Left forelimb (tissue), 1 donor: ENCODE data around the gene ALDH1A3.

Source experiments
- DNase-seq: peaks from one replicate; pipeline ENCODE4 v3.0.0-alpha.2; 2018; ENCODE audit warnings: low spot score

Gene ALDH1A3

GRCh38 chr15:100925480-100925879 is 45.8 kb downstream of the ALDH1A3 start:
- DNase-seq: no peak

GRCh38 chr15:100926258-100926657 is 46.6 kb downstream of the ALDH1A3 start:
- no peak for DNase-seq

DNA sequence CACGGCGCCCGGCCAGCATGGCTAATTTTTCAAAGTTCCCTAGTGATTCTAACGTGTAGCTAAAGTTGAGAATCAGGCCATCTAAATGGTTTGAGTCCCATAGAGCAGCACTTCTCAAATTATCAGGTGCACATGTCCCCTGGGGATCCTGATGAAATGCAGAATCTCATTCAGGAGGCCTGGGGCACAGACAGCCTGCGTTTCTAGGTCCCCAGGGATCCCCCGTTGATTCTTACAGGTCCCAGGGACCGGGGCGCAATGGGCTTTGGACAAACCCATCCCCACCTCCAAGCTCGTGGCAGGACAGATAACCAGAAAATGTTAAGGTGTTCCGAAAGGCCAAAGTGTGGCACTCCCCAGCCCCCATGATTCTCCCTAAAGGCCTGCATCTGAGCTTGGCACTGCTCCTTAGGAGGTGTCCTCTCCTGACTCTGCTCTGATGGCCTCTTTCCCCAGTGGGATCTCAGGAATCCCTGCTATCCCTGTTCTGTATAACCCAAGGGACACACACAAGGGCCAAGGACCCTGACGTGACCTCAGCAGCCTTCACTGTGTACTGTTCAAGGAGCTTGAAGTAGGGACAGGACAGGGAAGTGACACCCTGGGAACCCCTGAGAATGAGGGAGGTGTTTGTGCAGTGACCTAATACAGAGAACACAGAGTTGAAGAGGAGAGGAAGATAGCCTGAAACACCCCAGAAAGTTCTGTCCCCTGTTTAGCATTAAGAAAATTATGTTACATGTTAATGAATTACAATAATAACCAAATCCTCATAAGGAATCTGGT is 47.5 kb downstream of the ALDH1A3 start:
- DNase-seq: no peak

- DNase-seq: no peak
Measured at GRCh38 chr15:100928632-100929280, 49.1 kb downstream of the ALDH1A3 start.

DNA sequence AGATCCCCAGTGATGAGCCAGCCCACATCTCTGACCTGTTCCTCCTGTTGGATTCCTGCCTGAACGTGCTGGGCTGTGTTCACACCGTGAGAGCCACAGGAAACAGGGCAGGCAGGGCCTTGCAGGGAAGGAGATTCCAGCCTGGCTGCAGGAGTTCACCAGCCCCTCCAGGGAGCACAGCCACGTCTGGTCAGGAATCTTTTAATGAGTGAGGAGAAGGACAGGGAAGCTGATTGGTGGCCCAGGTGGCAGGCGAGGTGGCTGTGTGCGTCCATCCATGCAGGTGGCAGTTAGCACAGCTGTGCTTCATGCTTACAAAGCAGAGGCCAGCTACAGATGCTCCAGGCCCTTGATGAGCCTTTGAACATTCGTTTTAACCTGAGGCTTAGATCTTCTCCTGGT is 50.0 kb downstream of the ALDH1A3 start:
- DNase-seq: no peak

- DNase-seq: no peak
Measured at GRCh38 chr15:100930306-100930848, 50.7 kb downstream of the ALDH1A3 start.

DNA sequence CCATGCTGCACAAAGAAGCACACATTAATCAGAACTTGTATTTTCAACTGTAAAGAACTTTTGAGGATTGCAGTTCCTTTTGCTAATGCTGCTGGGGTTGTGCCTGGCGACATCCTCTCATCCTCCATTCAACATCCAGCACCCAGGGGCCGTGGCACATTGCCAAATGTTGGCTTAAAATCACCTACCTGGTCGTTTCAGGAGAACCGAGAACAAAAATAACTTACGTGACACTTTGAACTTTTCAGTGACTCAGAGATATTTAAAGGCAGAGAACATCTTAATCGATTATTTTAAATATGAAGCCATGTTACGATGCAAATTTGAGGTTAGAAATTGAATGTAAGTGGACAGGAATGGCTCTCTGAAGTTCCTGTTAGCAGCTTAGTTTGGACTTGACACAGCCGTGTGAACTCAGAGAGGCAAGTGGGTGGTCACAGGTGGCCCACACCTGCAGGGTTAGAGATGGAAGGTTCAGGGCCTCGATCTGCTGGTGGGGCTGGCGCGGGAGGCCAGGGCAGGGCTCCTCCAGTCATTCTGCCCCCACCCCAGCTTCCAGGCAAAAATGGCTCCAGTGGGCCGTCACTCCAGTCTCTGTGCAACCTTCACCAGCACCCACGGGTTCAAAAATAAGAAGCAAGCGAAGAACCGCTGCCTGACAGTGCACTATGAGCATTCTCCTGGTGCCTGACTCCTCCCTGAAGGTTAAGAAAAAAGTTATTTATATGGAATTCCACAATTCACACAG is 51.7 kb downstream of the ALDH1A3 start:
- no peak for DNase-seq

DNA sequence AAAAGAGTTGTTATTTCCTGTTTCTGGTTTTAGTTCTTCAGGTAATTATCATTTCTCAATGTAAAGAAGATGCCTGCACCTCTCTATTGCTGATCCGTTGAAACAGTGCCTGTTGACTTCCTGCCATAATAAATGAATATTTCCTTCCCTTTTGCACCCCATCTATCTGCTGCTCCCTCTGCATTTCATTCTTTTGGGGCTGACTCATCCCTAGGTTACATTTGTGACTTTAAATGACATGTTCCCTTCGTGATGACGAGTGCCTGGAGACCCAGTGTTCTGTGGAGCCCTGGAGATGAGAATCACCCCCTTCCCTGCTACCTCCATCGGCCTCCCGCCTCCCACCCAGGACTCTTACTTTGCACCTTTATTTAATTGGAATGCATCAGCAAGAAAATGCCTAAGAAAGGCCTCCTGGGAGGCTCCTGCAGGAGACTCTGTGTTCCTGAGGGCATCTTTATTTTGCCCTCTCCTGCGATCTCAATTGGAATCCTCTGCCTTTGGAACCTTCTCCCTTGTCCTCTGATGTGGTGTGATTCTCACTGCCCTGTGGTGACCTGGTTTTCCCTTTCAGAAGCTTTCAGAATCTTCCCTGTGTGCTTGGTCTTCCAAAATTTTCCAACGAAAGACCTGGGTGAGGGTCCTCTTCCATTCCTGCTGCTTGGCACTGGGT is 53.2 kb downstream of the ALDH1A3 start:
- DNase-seq: no peak

- no peak for DNase-seq
Measured at GRCh38 chr15:100934166-100934565, 54.5 kb downstream of the ALDH1A3 start.

DNA sequence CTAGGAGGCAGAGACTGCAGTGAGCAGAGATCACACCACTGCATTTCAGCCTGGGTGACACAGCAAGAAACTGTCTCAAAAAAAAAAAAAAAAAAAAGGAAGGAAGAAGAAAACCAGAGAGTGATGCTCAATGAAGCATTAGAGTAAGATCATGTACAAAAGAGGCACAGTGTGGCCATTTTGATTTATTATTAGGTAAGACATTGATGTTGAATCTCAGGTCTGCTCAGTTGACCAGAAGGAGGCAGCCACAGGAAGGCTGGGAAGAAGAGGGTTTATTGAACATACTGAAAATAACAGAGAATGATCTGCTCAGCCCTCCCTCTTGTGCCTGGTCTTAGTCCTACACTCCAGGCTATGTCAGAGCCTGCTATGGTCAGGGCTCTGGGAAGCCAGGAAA is 55.1 kb downstream of the ALDH1A3 start:
- DNase-seq: no peak

DNA sequence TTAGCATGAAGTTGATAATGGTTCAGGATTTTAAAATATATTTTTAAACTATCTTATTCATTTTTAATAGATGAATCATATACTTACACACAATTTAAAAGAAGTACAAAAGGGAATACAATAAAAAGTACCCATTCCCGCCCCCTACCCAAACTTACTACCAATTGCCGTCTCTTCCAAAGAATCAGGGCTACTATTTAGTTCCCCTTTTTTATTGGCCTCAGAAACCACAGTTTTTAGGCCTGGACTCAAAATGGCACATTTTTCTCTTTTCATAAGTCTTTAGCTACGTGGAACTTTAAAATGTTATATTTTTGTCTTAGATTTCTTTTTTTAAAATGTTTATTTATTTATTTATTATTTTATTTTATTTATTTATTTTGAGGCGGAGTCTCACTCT is 57.5 kb downstream of the ALDH1A3 start:
- DNase-seq: no peak

- DNase-seq: no peak
Measured at GRCh38 chr15:100939791-100940190, 60.2 kb downstream of the ALDH1A3 start.

DNA sequence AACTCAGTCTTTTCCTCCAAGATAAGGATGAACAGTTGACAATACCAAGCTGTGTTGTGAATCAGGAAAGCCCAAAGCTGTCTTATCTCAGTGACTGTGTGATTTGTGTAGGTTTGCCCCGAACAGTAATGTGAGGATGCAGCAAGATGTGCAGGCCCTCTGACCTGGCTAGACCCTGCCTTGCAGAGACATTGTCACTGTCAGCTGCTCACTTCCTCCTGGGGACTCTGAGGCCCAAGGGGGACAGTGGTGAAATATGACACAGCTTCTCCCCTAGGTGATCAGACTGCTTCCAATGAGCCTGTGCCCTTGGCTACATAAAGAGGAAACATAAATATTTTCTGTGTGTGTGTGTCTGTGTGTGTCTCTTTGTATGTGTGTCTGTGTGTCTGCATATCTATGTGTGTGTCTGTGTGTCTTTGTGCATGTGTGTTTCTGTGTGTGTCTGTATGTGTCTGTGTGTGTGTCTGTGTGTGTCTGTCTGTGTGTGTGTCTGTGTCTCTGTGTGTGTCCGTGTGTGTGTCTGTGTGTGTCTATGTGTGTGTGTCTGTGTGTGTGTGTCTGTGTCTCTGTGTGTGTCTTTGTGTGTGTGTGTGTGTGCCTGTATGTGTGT is 61.2 kb downstream of the ALDH1A3 start:
- DNase-seq: no peak

- no peak for DNase-seq
Measured at GRCh38 chr15:100941536-100941935, 61.9 kb downstream of the ALDH1A3 start.

- no peak for DNase-seq
Measured at GRCh38 chr15:100942656-100943425, 63.2 kb downstream of the ALDH1A3 start.

DNA sequence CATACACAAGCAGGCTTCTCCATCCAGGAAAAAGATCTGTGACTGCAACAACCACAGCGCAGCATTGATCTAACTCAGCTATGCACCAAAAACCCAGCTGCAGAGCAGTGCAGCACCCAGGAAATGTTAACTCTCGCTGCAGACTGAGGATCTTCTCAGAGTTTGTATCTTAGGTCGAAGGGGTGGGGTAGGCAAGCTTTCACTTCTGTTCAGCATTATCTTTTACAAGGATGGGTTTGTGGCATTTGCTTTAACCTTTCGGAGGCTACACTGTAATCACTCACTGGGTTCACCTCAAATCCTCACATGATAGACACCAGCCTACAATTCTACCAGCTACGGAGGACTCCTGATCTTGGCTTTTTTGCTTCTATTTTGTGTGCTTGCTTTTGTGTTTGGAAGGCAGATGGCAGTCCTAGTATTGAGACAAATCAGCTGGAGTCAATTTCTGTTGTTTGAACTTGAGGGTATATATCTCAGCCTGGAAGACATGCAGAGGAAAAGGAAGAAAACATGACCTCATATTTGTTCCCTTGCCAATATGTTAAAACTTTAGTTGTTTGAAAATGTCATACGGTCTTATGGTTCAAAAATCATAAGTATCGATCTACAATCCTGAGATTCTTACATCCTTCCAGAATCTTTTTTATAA is 64.7 kb downstream of the ALDH1A3 start:
- no peak for DNase-seq

DNA sequence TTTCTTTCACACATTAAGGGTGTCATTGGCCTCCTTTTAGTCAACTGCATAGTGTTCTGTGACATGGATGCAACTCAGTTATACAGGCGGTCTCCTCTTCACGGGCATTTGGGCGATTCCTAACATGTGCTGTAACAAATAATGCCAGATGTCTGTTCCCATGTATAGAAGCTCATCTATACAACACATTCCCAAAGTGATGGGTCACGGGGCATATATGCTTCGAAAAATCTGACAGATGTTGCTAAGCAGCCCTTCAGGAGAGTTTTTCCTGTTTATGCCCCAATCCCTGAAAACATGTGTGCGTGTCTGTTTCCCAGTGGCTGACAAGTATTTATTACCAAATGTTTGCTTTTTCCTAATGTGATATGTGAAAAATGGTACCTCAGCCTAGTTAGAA is 65.4 kb downstream of the ALDH1A3 start:
- no peak for DNase-seq

GRCh38 chr15:100947760-100948429 is 68.3 kb downstream of the ALDH1A3 start:
- no peak for DNase-seq

GRCh38 chr15:100948430-100948762 is 68.8 kb downstream of the ALDH1A3 start:
- DNase-seq: no peak

- DNase-seq: no peak
Measured at GRCh38 chr15:100949691-100950090, 70.1 kb downstream of the ALDH1A3 start.
